Measurements from ENCODE around the gene PPP1CB. TPM values are rescaled to one million over a fixed set of nuclear protein-coding genes. Genes with fewer than 3 reads are reported as not detected.

The PPP1CB gene
- total and polyA plus RNA-seq, 8 donors = 33.2 to 205 (median 88.1) TPM

DNA sequence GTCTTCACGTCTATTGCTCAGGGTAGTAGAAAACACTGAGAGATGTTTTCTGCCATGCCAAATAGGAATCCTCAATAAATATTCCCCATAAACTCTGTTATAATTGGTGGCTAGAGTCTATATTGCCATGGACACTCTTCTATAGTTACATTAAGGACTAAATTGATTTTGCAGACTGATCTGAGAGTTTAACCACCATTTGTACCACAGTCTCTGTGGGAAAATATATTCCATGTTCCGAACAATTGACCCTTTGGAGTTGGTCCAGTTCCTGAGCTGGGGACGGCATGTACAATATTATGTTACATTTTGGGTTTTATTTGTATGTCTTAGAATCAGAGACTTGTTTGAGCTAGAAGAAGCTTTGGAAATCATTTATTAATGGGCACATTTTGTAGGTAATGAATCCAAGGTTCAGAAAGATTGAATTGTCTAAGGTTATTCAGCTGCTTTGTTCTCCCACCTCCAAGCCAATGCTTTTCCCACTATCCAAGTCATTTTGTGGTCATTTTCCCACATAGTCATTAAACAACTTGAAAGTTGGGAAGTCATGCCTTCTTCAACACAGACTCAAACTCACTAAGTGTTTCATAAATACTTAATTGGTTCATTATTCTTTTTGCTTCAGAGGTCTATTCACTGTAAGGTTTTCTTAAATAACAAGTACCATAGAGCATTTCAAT lies 5.1 kb upstream of the PPP1CB start:
- WGBS, 2 donors = 82 to 92% methylated on average over 3 of the region's 3 CpGs
- FAIRE-seq (no peak), ATAC-seq (no peak), DNase-seq (no peak)
- TF ChIP-seq, protein P1, sequence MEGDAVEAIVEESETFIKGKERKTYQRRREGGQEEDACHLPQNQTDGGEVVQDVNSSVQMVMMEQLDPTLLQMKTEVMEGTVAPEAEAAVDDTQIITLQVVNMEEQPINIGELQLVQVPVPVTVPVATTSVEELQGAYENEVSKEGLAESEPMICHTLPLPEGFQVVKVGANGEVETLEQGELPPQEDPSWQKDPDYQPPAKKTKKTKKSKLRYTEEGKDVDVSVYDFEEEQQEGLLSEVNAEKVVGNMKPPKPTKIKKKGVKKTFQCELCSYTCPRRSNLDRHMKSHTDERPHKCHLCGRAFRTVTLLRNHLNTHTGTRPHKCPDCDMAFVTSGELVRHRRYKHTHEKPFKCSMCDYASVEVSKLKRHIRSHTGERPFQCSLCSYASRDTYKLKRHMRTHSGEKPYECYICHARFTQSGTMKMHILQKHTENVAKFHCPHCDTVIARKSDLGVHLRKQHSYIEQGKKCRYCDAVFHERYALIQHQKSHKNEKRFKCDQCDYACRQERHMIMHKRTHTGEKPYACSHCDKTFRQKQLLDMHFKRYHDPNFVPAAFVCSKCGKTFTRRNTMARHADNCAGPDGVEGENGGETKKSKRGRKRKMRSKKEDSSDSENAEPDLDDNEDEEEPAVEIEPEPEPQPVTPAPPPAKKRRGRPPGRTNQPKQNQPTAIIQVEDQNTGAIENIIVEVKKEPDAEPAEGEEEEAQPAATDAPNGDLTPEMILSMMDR (IDR thresholded peaks at IDR 0.05) = no peak
- H3K36me3 ChIP-seq = no peaks in the 10 kb centered on the region
- H3K4me1 ChIP-seq = peaks cover 0 to 5% (median 5%) of the 10 kb centered on the region in 3 donors
- no peaks in the 10 kb centered on the region for H3K27me3 ChIP-seq
- intact Hi-C loops (cut with DNase I) = loop anchor here in 1 of 3 donors (10.0 kb wide), 1 partner anchor 122 kb away; no protein-coding TSS in a partner anchor
- no peak overlapping the region for H3K4me3 ChIP-seq
- no peaks in the 10 kb centered on the region for H3K9me3 ChIP-seq
- H3K27ac ChIP-seq = no peak overlapping the region

DNA sequence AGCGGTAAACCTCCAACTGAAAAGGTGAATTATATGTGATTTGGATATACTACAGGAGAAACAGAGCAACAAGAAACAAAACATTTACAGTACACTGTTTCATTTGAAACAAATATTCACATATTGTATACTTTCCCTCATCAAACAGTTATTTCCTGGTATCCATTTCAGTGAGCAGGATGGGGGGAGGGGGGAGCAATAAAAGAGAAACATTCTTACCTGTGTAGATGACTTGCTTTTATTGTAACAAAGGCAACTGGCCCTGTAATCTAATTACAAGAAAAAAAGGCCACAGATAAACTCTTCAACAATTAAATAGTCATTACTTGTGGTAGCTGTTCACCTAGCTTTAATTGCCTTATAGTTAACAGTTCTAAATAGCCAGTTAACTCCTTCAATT lies 3.9 kb upstream of the PPP1CB start:
- no peak for DNase-seq
- peaks cover 0 to 5% (median 5%) of the 10 kb centered on the region in 3 donors for H3K4me1 ChIP-seq

DNA sequence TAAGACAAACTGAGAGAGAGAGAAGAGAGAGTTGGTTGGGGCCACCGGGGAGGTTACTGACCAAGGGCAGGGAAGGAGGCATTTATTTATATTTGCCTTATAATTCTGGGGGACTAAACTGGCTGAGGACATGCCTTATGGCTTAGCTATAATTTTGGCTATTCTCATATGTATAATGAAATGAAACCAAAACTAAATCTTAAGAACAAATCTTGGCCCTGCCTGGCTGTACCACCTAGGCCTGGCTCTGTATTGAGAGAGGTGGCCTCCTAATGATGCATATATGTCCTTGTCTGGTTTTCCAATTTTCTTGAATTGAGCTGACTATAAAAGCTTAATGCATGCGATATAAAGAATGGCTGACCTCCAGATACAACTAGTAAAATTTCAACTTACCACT lies 3.5 kb upstream of the PPP1CB start:
- ATAC-seq (no peak), DNase-seq (no peak), FAIRE-seq (no peak)
- Histone ChIP-seq H3K27me3 (no peaks in the 10 kb centered on the region), H3K27ac (no peak overlapping the region), H3K4me1 (peaks cover 0 to 5% (median 5%) of the 10 kb centered on the region in 3 donors), H3K36me3 (no peaks in the 10 kb centered on the region), H3K9me3 (no peaks in the 10 kb centered on the region), H3K4me3 (no peak overlapping the region)
- intact Hi-C loops (cut with DNase I) = loop anchor here in 1 of 3 donors (10.0 kb wide), 1 partner anchor 123 kb away; no protein-coding TSS in a partner anchor
- TF ChIP-seq, protein P1 (IDR thresholded peaks at IDR 0.05) = no peak
- 94 to 96% methylated on average over 2 of the region's 2 CpGs for WGBS, 2 donors

More for the DNA sequence above, 3.9 kb upstream of the PPP1CB start:
- H3K36me3 ChIP-seq = no peaks in the 10 kb centered on the region
- 95 to 100% methylated on average over 1 of the region's 1 CpG for WGBS, 2 donors
- intact Hi-C loops (cut with DNase I) = loop anchor here in 1 of 3 donors (10.0 kb wide), 1 partner anchor 123 kb away; no protein-coding TSS in a partner anchor
- TF ChIP-seq, protein P1 (IDR thresholded peaks at IDR 0.05) = no peak
- no peak overlapping the region for H3K4me3 ChIP-seq
- peak overlapping the region in 1 of 4 donors; percentile 4 for H3K27ac ChIP-seq
- H3K9me3 ChIP-seq = no peaks in the 10 kb centered on the region
- no peak for FAIRE-seq
- ATAC-seq = no peak
- no peaks in the 10 kb centered on the region for H3K27me3 ChIP-seq

GRCh38 chr2:28748941-28749340 lies 2.7 kb upstream of the PPP1CB start:
- H3K36me3 ChIP-seq = no peaks in the 10 kb centered on the region
- TF ChIP-seq, protein P1 (IDR thresholded peaks at IDR 0.05) = no peak
- intact Hi-C loops (cut with DNase I) = loop anchor here in 1 of 3 donors (10.0 kb wide), 1 partner anchor 124 kb away; no protein-coding TSS in a partner anchor
- no peak overlapping the region for H3K27ac ChIP-seq
- FAIRE-seq (no peak), DNase-seq (no peak), ATAC-seq (no peak)
- no peaks in the 10 kb centered on the region for H3K9me3 ChIP-seq
- H3K27me3 ChIP-seq = no peaks in the 10 kb centered on the region
- H3K4me1 ChIP-seq = peaks cover 0 to 9% (median 9%) of the 10 kb centered on the region in 3 donors
- H3K4me3 ChIP-seq = no peak overlapping the region
- 95 to 96% methylated on average over 1 of the region's 1 CpG for WGBS, 2 donors

DNA sequence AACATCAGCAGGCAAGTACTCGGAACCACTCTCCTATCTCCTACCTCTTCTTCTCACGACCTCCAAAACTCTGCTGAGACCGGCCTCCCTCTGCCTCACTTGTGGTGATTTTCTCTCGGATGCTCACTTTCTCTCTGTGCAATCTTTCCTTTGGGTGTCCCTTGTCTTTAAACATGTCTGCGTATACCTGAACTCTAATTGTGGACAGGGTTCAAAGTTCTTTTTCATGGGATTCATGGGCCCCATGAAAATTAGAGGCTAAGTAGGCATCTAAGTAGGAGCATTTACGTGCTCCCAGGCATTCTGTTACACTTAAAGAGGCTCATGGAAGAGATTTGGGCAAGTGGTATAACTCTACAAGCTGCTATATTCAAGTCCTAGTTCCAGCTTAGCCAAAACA lies 2.1 kb upstream of the PPP1CB start:
- WGBS, 2 donors = 95 to 97% methylated on average over 6 of the region's 6 CpGs
- Histone ChIP-seq H3K27me3 (no peaks in the 10 kb centered on the region), H3K4me1 (peaks cover 2 to 14% (median 10%) of the 10 kb centered on the region in 3 donors), H3K27ac (peak overlapping the region in 2 of 4 donors; percentile 99 to 100), H3K4me3 (no peak overlapping the region), H3K36me3 (no peaks in the 10 kb centered on the region), H3K9me3 (no peaks in the 10 kb centered on the region)
- TF ChIP-seq, protein P1 (IDR thresholded peaks at IDR 0.05) = no peak
- ATAC-seq (no peak), DNase-seq (no peak), FAIRE-seq (no peak)
- intact Hi-C loops (cut with DNase I) = loop anchor here in 1 of 3 donors (10.0 kb wide), 1 partner anchor 125 kb away; no protein-coding TSS in a partner anchor
